CD4-positive, alpha-beta T cell treated with Interleukin-1 beta for 1 hour (primary cell): ENCODE data around the gene ANKRD9.
"Not testable (repeated sequence)": the region's sequence is repeated elsewhere in the genome, so short reads cannot be mapped to it uniquely, and the experiment has no call there.

ENCODE experiments used
- DNase-seq, 2 donors: peaks; one replicate each; pipeline ENCODE4 v3.0.0-alpha.2; 2020 to 2022

Gene ANKRD9, protein sequence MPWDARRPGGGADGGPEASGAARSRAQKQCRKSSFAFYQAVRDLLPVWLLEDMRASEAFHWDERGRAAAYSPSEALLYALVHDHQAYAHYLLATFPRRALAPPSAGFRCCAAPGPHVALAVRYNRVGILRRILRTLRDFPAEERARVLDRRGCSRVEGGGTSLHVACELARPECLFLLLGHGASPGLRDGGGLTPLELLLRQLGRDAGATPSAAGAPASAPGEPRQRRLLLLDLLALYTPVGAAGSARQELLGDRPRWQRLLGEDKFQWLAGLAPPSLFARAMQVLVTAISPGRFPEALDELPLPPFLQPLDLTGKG

DNA sequence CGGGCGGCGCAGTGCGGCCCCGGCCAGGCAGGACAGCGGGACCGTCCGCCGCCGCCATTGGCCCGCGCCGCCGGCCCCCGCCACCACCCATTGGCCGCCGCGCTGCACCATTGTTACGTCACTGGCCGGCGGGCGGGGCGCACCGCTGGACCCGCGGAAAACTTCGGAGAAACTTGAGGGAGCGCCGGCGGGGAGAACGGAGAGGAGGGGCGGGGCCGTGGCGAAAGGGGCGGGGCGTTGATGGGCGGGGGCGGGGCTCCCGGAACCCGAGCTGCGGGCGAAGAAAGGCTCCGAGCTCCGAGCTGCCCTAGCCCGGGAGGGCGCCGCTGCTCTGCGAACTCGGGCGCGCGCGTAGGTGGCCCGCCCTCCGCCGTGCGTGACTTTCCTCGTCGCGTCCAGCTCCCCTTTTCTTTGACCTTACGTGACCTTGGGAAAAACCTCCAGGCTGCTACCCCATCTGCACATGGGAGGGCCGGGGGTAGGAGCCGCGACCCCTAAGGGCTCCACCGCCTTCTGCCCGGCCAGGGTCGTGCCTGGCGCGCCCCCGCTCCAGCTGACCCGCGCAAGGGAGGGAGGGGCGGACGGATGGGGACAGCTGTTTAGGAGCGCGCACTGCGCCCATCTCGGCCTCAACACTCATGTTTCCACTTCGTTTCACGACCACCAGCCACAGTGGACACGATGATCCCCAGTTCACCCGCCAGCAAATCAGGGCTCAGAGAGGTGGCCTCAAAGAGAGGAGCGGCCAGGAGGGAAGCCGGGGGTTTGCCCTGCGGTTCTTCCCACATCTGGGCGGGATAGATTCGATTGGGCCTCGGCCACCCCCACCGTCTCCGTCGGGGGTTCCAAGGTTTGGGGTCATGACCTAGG is at the start of gene ANKRD9:
Gene ANKRD9, minus strand, starts transcription at position 31 of the 870 bp plus-strand sequence. CDS start 1,887 bp downstream, outside the sequence.
- peak; percentile 92 for DNase-seq

DNA sequence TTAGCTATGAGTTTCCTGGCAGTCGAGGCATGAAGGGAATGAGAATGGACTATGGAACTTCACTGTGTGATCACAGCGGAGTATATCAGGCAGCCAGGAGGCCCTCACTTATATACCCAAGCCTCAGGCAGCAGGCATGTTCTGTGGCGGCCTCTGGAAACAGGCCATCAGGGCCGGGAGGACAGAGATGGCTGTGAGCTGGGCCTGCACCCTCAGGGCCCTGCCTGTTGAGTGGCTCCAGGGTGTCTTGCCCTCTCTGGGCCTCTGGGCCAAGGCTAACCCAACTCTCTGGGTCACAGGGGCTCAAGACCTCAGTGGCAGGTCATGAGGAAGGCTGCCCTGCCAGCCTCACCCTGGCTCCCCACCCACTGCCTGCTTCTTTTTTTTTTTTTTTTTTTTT is 49.0 kb upstream of the ANKRD9 start:
- no peak for DNase-seq

DNA sequence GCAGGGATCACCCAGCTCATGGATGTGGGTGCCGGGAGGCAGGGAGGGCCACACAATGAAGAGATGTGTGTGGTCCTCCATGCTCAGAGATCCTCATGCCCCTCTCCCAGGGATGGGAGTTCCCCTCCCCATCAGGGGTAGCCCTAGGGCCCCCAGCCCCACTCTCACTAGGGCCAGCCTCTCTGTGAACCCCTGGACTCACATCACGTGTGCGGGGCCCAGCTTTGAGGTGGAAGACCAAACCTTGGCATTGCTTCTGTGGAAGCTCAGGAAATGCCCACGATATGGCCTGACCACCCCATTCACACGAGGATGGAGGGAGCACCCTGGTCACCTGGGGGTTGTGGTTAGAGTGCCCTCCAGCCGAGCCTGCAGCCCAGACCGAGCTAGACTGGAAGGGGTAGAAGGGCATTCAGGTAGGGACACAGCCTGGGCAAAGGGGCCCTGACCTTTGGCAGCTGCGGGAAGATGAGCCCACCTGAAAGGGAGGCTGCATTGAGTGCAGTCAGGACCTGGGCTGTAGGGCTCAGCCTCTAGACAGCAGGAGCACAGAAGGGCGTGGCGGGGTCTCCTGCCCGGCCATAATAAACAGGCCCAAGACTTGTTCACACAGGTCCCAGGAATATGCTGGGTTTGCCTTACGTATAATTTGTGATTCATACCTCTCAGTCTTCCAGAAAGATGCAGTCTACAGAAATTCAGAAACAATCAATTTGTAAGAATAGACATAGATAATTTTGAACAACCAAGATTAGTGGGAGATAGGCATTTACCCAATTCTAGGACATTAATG is 48.1 kb upstream of the ANKRD9 start:
- DNase-seq, result no peak

DNA sequence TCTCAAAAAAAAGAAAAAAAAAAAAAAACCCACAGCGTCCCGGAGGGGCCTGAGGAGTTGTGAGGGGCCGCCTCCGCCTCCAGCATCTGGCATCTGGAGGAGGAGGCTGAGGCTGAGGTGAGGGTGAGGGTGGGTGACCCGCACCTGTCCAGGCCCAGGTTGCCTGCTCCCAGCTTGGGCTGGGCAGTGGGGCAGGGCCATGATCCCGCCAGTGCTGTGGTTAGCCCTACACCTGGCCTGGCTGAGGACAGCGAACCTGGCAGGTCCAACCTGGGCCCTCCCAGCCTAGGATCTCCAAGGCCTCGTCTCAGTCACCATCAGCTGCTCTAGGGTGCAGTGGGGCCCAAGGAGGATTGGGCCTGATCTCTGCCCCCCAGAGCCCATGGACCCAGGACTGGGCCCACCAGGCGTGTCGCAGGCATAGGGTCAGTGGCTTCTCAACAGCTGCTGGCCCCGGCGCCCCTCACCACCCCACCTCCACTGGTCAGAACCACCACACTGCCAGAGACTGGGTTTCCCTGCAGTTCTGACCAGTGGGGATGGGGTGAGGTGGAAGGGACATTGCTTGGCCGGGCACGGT is 46.6 kb upstream of the ANKRD9 start:
- DNase-seq, result no peak

DNA sequence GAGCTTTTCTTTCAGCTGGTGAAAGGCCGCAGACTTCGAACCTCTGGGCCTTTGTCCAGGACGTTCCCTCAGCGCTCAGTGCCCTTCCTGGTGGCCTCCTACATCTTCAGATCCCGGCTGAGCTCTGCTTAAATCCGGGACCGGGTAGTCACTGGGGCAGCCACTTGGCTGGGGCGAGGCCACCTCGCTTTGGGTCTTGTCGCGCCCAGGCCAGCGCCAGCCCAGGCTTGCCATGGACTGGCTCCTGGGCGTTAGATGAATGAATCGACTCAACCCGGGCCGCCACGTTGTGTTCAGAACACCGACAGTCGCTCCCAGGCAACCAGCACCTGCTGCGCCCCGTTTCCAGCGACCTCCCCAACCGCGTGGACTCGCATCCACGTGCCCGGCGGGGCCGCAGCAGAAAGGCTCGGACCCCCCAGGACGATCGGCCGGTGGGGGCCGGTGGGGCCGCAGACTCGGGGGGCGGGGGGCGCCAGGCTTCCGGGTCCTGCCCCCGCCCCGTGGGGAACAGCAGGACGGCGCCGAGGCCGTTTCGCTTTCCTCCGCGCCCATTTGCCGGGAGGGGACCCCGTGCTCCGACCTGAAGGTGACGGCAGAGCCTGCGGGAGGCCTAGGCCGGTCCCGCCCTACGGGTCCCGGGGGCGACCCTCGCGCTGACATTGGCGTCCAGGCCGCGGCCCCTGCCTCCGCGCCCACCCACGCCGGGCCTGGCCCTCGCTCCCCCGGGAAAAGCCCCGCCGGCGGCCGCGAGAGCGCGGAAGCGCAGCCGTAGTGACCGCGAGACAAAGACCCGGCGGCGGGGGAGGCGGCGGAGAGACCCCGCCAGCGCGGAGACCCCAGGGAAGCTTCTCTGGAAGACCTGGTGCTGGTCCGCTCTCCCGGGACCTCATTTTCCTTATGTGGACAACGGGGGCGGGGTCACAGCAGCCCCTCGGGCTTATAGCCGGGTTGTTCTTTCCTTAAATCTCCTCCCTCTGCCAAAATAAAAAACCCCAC is 45.5 kb upstream of the ANKRD9 start:
- DNase-seq, result peak; percentile 59 to 64

DNA sequence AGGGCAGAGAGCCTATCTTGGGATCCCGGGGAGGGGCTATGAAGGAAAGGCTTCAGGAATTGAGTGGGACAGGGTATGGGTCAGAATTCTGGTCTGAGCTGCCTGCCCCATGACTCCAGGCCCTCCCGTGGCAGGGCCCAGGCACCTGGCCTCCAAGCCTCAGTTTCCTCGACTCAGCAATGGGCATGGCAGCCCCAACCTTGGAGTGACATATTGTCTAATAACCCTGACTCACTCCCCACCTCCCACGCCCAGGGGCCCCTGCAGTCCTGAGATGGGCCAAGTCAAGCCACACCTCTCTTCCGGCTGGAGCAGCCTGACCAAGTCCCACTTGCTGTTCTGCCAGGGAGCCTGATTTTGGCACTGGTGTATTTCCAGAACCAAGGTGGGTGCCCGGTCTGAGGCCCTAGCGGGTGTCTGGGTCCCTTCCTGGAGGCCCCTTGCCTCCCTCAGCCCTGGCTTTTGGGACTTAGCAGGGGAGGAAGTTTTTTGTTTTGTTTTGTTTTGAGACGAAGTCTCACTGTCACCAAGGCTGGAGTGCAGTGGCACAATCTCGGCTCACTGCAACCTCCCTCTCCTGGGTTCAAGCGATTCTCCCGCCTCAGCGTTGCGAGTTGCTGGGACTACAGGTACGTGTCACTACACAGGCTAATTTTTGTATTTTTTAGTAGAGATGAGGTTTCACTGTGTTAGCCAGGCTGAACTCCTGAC is 42.6 kb upstream of the ANKRD9 start:
- no peak for DNase-seq

DNA sequence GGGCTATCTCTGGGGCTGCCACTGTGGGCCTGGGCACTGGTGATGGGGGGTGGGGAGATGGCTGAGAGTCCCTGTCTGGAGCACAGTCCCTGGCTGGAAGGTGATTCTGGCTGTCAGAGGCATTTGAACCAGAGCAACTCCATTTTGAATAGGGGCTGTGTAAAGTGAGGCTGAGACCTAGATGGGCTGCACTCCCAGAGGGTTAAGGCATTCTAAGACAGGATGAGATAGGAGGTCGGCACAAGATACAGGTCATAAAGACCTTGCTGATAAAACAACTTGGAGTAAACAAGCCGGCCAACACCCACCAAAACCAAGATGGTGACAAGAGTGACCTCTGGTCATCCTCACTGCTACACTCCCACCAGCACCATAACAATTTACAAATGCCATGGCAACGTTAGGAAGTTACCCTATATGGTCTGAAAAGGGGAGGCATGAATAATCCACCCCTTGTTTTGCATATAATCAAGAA is 41.4 kb upstream of the ANKRD9 start:
- not testable (repeated sequence) for DNase-seq

DNA sequence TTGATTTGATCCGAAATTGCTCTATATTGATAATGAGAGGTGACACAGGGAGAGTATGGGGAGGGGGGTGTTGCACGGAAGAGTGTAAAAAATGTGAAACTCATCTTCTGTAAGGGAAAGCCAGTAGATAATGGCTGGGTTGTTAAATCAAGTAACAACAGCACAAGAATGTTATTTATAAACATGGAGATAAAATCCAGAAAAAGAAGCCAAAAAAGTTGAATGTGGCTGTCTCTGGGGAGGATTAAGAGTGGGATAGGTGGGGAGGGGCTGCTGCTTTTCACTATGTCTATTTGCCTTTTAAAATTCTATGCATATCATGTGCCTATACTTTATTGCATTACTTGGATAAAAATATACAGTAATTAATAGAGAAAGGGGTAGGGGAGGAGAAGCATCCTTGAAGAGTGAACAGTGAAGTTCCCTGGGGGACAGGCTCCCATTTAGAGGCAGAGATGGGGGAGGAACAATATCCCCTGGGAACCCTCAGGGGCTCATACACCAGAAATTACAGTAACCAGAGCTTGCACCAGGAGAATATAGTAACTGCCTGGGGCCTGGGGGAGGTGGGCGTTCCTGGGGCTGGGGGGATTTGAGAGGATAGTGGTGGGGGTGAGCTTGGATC is 39.2 kb upstream of the ANKRD9 start:
- DNase-seq, result no peak

DNA sequence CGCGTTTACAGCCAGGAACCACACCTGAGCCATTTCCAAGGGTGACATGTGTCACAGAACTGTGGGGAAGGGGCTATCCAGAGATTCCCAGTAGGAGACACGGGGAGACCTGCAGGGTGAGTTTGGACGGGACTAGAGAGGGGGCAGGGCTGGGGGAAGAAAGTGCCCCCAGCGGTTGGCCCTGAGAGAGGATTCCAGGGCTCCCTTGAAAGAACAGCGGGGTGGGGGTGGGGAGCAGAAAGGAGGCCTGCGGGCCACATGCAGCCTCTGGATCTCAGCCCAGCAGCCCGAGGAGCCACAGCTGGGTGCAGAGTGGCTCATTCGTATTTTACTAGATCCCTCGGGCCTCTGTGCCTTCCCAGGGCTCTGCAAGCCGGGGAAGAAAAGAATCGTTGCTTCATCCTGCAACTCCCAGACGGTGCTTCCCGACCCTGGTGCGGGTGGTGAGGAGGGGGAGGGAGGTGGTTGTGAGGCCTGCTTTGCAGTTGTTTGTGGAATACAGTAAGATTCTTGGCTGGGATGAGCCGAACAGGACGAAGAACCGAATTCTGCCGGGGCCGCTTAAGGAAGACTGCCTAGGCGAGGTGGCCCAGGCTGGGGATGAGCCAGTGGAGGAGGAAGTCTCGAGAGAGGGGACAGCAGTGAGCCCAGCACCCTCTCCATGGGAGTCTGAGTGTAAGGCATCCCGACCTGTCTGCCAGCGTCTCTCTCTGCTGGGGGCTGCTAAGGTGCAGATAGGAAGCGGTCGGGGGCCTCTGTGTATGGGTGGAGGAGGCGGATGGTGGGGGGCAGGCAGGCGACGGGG is 36.1 kb upstream of the ANKRD9 start:
- no peak for DNase-seq

DNA sequence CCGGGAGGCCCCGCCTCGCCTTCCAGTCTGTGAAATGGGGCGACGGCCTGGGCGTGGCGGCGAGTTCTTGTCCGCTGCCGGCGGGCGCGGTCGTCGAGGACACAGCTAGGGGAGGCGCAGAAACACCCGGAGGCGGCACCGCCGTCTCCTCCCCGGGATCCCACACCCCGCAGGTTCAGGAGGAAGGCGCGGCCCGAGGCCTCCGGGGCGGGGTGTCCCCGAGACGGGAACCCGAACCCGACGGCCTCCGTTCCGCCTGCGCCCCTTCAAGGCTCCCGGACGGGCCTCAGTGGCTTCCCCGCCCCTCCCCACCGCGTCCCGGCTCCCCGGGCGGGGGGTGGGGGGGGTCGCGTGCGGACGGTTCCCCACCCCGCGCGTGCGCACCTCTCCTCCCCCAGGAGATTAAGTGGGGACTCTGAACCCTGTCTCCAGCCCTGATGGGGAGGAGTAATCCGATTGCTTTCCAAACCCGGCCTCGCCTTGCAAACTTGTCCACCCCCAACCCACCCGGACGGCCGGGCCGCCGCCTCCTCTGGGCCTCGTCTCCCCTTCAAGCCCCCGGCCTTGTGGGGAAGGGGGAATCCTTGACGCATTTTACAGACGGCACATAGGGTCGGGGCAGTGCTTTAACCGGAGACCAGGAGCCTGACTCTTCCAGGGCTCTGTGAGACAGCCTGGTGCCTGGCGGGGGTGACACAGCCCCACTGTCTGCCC is 35.3 kb upstream of the ANKRD9 start:
- DNase-seq, result peak; percentile 26 to 27

DNA sequence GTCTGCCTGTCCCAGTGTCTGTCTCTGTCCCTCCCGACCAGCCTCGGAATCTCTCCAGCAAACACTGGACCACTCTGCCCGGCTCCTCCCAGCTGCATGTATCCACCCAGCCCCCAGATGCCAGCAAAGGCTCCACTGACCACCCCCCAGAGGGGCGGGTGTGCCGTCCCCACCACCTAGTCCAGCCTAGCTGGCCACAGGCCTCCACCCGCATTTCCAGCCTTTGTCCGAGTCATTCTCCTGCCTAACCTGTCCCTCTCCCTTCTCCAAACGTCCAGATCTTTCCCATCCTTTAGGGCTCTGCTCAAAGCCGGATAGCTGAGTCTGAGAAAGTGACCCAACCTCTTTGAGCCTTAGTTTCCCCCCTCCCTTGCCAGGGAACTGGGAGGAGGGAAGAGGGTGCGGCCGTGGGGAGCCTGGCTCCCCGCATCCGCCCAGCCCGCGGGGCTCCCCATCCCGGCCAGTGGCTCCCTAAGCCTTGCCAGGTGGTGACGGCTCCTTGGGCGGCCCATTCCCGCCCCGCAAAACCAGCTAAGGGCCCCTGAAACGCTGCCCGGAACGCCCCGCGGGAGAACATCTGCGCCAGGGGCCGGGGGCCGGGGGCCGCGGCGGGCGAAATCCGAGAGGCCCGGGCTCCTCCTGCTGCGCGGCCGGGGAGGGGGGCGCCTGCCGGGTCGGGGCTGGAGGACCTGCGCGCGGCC is 34.6 kb upstream of the ANKRD9 start:
- DNase-seq, result no peak

DNA sequence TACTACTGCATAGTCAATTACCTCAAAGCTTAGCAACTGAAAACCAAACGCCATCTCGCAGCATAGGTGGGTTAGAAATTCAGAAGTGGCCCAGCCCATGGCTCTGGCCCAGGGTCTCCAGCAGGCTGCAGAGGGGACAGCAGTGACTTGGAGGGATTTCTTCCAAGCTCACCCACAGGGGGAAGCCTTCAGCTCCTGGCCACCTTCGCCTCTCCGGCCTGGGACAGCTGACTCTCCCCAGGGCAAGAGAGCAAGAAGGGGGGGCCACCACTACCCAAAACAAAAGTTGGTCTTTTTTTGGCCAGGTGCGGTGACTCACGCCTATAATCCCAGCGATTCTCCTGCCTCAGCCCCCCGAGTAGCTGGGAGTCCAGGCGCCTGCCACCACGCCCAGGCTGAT is 32.2 kb upstream of the ANKRD9 start:
- DNase-seq, result no peak

DNA sequence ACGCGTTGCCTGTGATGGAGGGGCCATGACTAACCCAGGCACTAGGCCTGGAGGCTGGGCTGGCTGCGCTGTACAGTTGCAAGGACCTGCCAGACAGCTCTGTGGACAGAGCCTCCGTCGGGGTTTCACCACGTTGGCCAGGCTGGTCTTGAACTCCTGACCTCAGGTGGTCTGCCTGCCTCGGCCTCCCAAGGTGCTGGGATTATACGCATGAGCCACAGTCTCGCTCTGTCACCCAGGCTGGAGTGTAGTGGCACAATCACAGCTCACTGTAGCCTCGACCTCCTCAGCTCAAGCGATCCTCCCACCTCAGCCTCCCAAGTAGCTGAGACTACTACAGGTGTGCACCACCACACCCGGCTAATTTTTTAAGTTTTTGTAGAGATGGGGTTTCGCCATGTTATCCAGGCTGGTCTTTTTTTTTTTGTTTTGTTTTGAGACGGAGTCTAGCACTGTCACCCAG is 31.5 kb upstream of the ANKRD9 start:
- DNase-seq, result not testable (repeated sequence)

DNA sequence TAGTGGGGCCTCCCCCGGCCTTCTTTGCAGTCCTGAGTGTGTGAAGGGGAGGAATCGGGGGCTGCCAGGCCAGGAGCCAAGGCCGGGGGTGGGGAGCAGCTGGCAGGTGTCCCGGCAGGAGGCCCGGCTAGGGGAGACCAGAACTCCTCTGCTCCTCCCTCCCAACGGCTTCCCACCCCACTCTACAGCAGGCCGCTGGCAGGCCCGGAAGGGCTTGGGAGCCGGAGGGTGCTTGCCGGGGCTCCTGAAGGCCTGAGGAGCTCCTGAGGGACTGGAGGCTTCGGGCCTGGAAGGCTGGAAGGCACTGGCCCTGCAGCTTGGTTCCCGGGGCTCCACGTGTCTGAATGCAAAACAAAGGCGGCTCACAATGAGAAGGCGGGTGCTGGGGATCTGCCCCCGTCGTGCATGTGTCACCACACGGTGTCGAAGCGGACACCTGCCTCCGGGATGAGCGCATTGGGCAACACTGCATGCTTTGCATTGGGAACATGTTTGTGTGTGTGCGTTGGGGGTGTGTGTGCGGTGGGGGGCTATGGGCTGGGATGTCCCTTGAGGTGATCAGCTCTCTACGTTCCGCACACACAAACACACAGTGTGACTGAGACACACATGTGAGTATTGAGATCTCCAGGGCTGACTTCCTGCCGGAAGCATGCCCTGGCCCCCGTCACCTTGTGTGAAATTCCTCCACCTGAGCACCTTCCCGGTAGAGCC is 30.9 kb upstream of the ANKRD9 start:
- no peak for DNase-seq

DNA sequence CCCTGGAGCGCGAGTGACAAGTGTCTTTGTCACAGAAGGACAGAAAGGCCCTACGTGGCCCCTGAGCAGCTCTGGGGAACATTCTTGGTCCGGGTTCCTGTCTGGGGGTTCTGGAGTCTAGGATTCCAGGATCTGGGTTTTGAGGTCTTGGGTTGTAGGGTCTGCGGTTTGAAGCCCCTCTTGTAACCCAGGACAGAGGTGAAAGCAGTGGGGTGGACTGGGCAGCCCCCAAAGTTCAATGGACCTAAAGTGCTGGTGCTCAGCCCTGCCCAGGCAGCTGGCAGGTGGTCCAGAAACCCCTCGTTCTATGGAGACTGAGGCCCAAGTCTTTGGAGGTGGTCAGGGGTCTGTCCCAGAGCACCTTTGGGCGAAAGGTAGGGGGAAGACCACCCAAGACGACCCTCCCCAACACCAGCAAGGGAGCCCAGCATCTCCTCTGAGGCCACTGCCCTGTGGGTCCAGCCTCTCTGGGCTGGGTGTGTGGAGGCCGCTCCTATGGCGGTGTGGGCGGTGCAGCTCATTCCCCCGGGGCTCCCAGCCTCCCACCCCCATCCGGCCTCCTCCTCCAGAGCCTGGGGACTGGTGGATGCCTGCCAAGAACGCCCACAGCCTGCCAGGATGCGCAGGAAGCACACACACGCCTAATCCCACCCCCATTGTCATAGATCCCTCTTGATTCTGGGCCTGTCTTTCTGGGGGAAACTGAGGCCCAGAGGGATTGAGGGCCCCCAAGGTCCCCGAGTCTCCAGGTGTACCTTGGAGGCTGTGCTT is 30.2 kb upstream of the ANKRD9 start:
- DNase-seq, result no peak
